WTC11 (cell line): ENCODE data around the gene STK25. TPM values are rescaled to one million over a fixed set of nuclear protein-coding genes. Genes with fewer than 3 reads are reported as not detected.

ENCODE experiments used
- ATAC-seq: fragments of 200-7000 bp; cut with Tn5 transposase; 2 replicates; pipeline ENCODE4 v1.10.0; 2021; ENCODE audit warnings: mild to moderate bottlenecking, moderate library complexity
- CTCF ChIA-PET: fragments of 300-600 bp; sonication (Branson Sonifier 250); formaldehyde crosslinking; loops from one replicate; lab custom pipeline; 2021; ENCODE audit warnings: antibody characterized with exemption; lab: Charles Lee
- POLR2A ChIA-PET: fragments of 350-600 bp; sonication (Branson Sonifier 250); formaldehyde crosslinking; loops from one replicate; lab custom pipeline; 2021; ENCODE audit warnings: antibody characterized with exemption; lab: Charles Lee
- DNase-seq: peaks from one replicate; pipeline ENCODE4 v3.0.0; 2021; ENCODE audit warnings: low spot score
- H3K27ac Mint-ChIP-seq: 2 replicates; pipeline ENCODE4 v1.8.0; 2021; ENCODE audit warnings: mixed read lengths
- H3K27me3 Mint-ChIP-seq: 2 replicates; pipeline ENCODE4 v1.8.0; 2021; ENCODE audit warnings: low read depth, mild to moderate bottlenecking, moderate library complexity, mixed read lengths
- H3K36me3 Mint-ChIP-seq: 2 replicates; pipeline ENCODE4 v1.8.0; 2021; ENCODE audit warnings: mixed read lengths
- H3K4me1 Mint-ChIP-seq: 2 replicates; pipeline ENCODE4 v1.8.0; 2022; ENCODE audit warnings: mixed read lengths
- H3K4me3 Mint-ChIP-seq: 2 replicates; pipeline ENCODE4 v1.8.0; 2021; ENCODE audit warnings: mild to moderate bottlenecking, moderate library complexity, mixed read lengths
- H3K9me3 Mint-ChIP-seq: 2 replicates; pipeline ENCODE4 v1.8.0; 2021; ENCODE audit warnings: mixed read lengths
- CDX4 ChIP-seq: fragments of 250-450 bp; sonication (Bioruptor Pico); IDR thresholded peaks from 2 replicates; pipeline ENCODE4 v1.9.0; 2021; ENCODE audit warnings: moderate library complexity, mild to moderate bottlenecking, inconsistent platforms, borderline replicate concordance
- CREB1 ChIP-seq: sonication (generic); formaldehyde crosslinking; IDR thresholded peaks from 2 replicates; pipeline ENCODE4 v1.8.0; 2023; ENCODE audit warnings: mild to moderate bottlenecking, missing genetic modification reagents
- CTCF ChIP-seq: fragments of 200-600 bp; IDR thresholded peaks from 2 replicates; pipeline ENCODE4 v1.8.0; 2022; ENCODE audit warnings: antibody characterized with exemption
- ELF4 ChIP-seq: sonication (generic); formaldehyde crosslinking; IDR thresholded peaks from 2 replicates; pipeline ENCODE4 v1.8.1; 2022; ENCODE audit warnings: low read depth, mild to moderate bottlenecking, moderate library complexity, missing genetic modification reagents
- ESRRA ChIP-seq: sonication (generic); formaldehyde crosslinking; IDR thresholded peaks from 2 replicates; pipeline ENCODE4 v1.8.1; 2022; ENCODE audit warnings: mild to moderate bottlenecking, missing genetic modification reagents, borderline replicate concordance
- ETV6 ChIP-seq: sonication (generic); formaldehyde crosslinking; IDR thresholded peaks from 2 replicates; pipeline ENCODE4 v1.8.1; 2022; ENCODE audit warnings: mild to moderate bottlenecking, missing genetic modification reagents
- GRHL2 ChIP-seq: fragments of 250-450 bp; sonication (Bioruptor Pico); IDR thresholded peaks from 2 replicates; pipeline ENCODE4 v1.8.0; 2022; ENCODE audit warnings: mild to moderate bottlenecking, moderate library complexity; ENCODE audit not compliant: insufficient replicate concordance, severe bottlenecking
- GTF2I ChIP-seq: fragments of 250-450 bp; sonication (Bioruptor Pico); conservative IDR thresholded peaks from 2 replicates; pipeline ENCODE4 v1.4.0; 2021; ENCODE audit warnings: mild to moderate bottlenecking
- IRF2 ChIP-seq: sonication (generic); formaldehyde crosslinking; IDR thresholded peaks from 2 replicates; pipeline ENCODE4 v1.8.0; 2022; ENCODE audit warnings: low read depth, missing genetic modification reagents, borderline replicate concordance
- TEAD4 ChIP-seq: sonication (generic); formaldehyde crosslinking; IDR thresholded peaks from 2 replicates; pipeline ENCODE4 v1.8.0; 2022; ENCODE audit warnings: mild to moderate bottlenecking, missing genetic modification reagents
- ZNF263 ChIP-seq: sonication (generic); formaldehyde crosslinking; IDR thresholded peaks from 2 replicates; pipeline ENCODE4 v1.8.1; 2022; ENCODE audit warnings: low read depth, mild to moderate bottlenecking, moderate library complexity, missing genetic modification reagents
- ZNF416 ChIP-seq: fragments of 250-450 bp; sonication (Bioruptor Pico); IDR thresholded peaks from 2 replicates; pipeline ENCODE4 v1.9.0; 2021; ENCODE audit warnings: mild to moderate bottlenecking, inconsistent platforms
- ZNF671 ChIP-seq: fragments of 250-450 bp; sonication (Bioruptor Pico); IDR thresholded peaks from 2 replicates; pipeline ENCODE4 v1.8.0; 2021; ENCODE audit warnings: mild to moderate bottlenecking
- ZSCAN18 ChIP-seq: fragments of 250-450 bp; sonication (Bioruptor Pico); IDR thresholded peaks from 2 replicates; pipeline ENCODE4 v2.1.2; 2022; ENCODE audit warnings: mild to moderate bottlenecking, moderate library complexity
- total RNA-seq: library from RNA; stranded (reverse); gene quantifications from 3 replicates; pipeline ENCODE4 v1.2.3, GENCODE V29; 2021
- TF ChIP-seq, protein P1 (sequence below): fragments of 250-450 bp; sonication (Bioruptor Pico); conservative IDR thresholded peaks from 2 replicates; pipeline ENCODE4 v1.9.0; 2021; ENCODE audit warnings: mild to moderate bottlenecking
- TF ChIP-seq, protein P2 (sequence below): sonication (generic); formaldehyde crosslinking; IDR thresholded peaks from 2 replicates; pipeline ENCODE4 v1.8.1; 2022; ENCODE audit warnings: low read depth, mild to moderate bottlenecking, moderate library complexity, missing genetic modification reagents, borderline replicate concordance

Gene STK25
- total RNA-seq, 1 experiment from 2014 or later = 232 TPM

DNA sequence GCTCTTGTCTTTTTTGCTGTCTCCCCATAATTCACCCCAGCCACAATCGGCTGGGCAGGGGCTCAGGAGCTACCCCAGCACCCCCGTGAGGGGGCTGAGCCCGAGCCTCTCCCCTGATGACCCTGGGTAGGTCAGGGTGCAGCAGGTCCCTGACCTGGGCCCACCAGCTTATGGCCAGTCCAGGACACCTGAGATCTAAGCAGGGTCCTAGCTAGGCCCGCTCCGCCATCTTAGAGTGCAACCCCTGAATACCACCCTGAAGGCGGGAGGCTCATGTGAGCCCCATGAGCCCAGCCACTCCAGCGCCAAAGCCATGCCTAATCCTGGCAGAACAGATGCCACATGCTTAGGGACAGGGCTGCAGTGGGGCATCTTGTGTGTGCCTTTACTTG, 16.2 kb downstream of the STK25 start:
- CTCF ChIA-PET = interaction anchor here (1.0 to 1.4 kb wide), 2 partner anchors 103 to 651 kb away, joined by 3 read pairs; no protein-coding TSS in a partner anchor
- Mint-ChIP-seq H3K27ac (0 out of 2 replicates have a peak overlapping the region, but pooled peaks have one; percentile 23), H3K36me3 (peaks cover 19% of the 10 kb centered on the region), H3K4me3 (no peak overlapping the region), H3K27me3 (no peaks in the 10 kb centered on the region), H3K4me1 (peaks cover 2% of the 10 kb centered on the region; the same call in 1 of the 2 replicates), H3K9me3 (0 out of 2 replicates have a peak, but pooled peaks cover 2% of the 10 kb centered on the region)
- no peak for DNase-seq
- TF ChIP-seq GTF2I (CRISPR knock-in tag) = no peak
- TF ChIP-seq IRF2 (CRISPR knock-in tag) = no peak
- TF ChIP-seq CREB1 (CRISPR knock-in tag) = no peak
- no peak for TF ChIP-seq TEAD4
- no peak for TF ChIP-seq ESRRA (CRISPR knock-in tag)
- no peak for TF ChIP-seq ELF4 (CRISPR knock-in tag)
- TF ChIP-seq, protein P1, sequence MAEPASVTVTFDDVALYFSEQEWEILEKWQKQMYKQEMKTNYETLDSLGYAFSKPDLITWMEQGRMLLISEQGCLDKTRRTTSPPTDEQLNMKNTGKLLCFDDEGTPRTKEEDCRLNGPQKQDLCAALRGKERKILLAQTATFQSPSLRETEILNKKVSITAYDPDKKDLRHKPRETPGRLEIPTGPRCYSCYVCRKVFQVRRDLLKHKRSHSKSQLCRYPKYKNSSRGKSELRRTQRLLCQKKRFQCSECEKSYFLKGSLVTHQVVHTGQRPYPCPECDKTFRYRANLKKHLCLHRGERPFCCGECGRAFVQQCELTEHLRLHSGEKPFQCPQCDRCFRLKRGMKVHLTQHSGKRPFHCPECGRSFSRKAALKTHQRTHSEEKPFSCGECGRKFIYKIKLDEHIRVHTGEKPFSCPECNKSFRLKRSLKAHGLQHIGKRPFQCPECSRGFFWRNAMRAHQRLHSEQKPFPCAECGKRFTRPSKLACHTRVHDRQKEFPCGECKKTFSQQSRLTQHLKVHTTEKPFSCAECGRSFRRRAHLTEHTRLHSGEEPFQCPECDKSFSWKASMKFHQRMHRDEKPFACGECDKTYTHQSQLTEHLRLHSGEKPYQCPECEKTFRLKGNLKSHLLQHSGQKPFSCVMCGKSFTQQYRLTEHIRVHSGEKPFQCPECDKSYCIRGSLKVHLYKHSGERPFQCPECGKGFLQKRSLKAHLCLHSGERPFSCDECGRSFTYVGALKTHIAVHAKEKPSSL (CRISPR knock-in tag) = no peak
- no peak for TF ChIP-seq CTCF
- no peak for TF ChIP-seq ZSCAN18 (CRISPR knock-in tag)
- no peak for TF ChIP-seq ZNF416 (CRISPR knock-in tag)
- TF ChIP-seq ZNF671 (CRISPR knock-in tag) = no peak
- POLR2A ChIA-PET = interaction anchor here (1.2 kb wide), 1 partner anchor 9 kb away, joined by 4 read pairs; no protein-coding TSS in a partner anchor
- no peak for ATAC-seq

DNA sequence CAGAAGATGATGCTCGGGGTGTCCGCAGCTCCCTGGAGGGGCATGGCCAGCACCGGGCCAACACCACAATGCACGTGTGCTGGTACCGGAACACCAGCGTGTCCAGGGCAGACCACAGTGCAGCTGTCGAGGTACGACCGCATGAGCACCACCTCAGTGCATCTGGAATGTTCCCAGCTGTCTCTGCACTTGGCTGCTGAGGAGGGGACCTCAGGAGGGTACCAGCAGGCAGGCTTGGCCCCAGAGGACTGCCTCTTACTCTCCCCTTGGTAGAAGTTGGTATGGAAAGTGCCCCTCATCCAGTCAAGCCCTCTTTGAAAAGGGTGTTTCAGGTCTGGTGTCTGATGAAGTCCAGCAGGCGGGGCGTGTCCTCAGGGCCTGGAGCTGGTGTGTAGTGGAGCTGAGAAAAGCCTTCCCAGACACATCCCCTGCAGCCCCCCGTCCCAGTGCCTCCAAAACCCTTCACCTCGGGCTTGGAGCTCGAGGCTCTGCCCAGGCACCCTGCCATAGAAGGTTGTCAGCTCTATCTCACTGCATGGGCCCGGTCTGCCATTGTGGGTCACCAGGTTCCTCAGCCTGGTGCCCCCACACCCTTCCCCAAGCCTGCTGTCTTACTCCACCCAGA, 16.7 kb downstream of the STK25 start:
- Mint-ChIP-seq H3K9me3 (0 out of 2 replicates have a peak, but pooled peaks cover 2% of the 10 kb centered on the region), H3K4me3 (no peak overlapping the region), H3K27me3 (no peaks in the 10 kb centered on the region), H3K27ac (0 out of 2 replicates have a peak overlapping the region, but pooled peaks have one; percentile 23), H3K36me3 (peaks cover 16% of the 10 kb centered on the region), H3K4me1 (peaks cover 2% of the 10 kb centered on the region; the same call in 1 of the 2 replicates)
- DNase-seq (no peak), ATAC-seq (no peak)
- ChIA-PET POLR2A (interaction anchor here (1.2 kb wide), 1 partner anchor 10 kb away, joined by 4 read pairs; no protein-coding TSS in a partner anchor), CTCF (interaction anchor here (1.0 to 1.6 kb wide), 3 partner anchors 9 to 651 kb away, joined by 3 to 6 read pairs (median 3); no protein-coding TSS in a partner anchor)
- TF ChIP-seq GRHL2 (CRISPR knock-in tag) (no peak), ZNF416 (CRISPR knock-in tag) (no peak), ETV6 (CRISPR knock-in tag) (0 out of 2 replicates have a peak, but pooled peaks have one; percentile 33), ZNF263 (CRISPR knock-in tag) (no peak), CDX4 (no peak)
- TF ChIP-seq, protein P2, sequence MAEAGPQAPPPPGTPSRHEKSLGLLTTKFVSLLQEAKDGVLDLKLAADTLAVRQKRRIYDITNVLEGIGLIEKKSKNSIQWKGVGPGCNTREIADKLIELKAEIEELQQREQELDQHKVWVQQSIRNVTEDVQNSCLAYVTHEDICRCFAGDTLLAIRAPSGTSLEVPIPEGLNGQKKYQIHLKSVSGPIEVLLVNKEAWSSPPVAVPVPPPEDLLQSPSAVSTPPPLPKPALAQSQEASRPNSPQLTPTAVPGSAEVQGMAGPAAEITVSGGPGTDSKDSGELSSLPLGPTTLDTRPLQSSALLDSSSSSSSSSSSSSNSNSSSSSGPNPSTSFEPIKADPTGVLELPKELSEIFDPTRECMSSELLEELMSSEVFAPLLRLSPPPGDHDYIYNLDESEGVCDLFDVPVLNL = no peak
- TF ChIP-seq, all 79 proteins: peak for 1
